A549 (cell line): ENCODE results near the gene SETBP1. TPM values are rescaled to one million over a fixed set of nuclear protein-coding genes. Genes with fewer than 3 reads are reported as not detected.

Experiments
- ATAC-seq, 2 experiments: fragments of 200-7000 bp in 1 of 2; fragments of >200 bp in 1 of 2; cut with Nextera tagmentation in 1 of 2; cut with Tn5 transposase in 1 of 2; 3 replicates each; pipeline versions ENCODE4 v1.8.0 to v1.9.1; 2018 to 2020; ENCODE audit warnings: mild to moderate bottlenecking in 1 of 2, moderate library complexity in 1 of 2
- CTCF ChIA-PET: fragments of 300-600 bp; sonication (Branson Sonifier 250); formaldehyde crosslinking; extraction: SDS; loops from one replicate; lab custom pipeline; 2021; ENCODE audit warnings: antibody characterized with exemption, inconsistent platforms; lab: Yijun Ruan, JAX
- POLR2A ChIA-PET: fragments of 350-600 bp; formaldehyde crosslinking; extraction: SDS; loops from one replicate; lab custom pipeline; 2021; ENCODE audit warnings: antibody characterized with exemption, inconsistent platforms; lab: Yijun Ruan, JAX
- DNase-seq, 2 experiments: peaks; one replicate each; pipeline versions ENCODE4 v3.0.0 to v3.0.0-alpha.2; 2011 to 2016; ENCODE audit warnings: low read depth in 1 of 2, low spot score in 1 of 2
- FAIRE-seq: peaks from 2 replicates; lab custom pipeline; 2011; peaks lifted over from hg19 to GRCh38; lab: Jason Lieb, UNC
- H3K27ac ChIP-seq, 2 experiments: fragments of >200 bp; sonication (Bioruptor Twin); formaldehyde crosslinking; 3 replicates each; pipeline ENCODE4 v1.5.1; 2016 to 2017
- H3K4me1 ChIP-seq: fragments of >200 bp; sonication (Bioruptor Twin); formaldehyde crosslinking; 3 replicates; pipeline ENCODE4 v1.6.1; 2016
- H3K4me2 ChIP-seq: fragments of >200 bp; sonication (Bioruptor Twin); formaldehyde crosslinking; 3 replicates; pipeline ENCODE4 v1.6.1; 2016
- H3K4me3 ChIP-seq: fragments of >200 bp; sonication (Bioruptor Twin); formaldehyde crosslinking; 3 replicates; pipeline ENCODE4 v1.5.1; 2016
- H3K9me3 ChIP-seq: fragments of >200 bp; sonication (Bioruptor Twin); formaldehyde crosslinking; 3 replicates; pipeline ENCODE4 v1.6.1; 2016
- BCL3 ChIP-seq: fragments of >200 bp; sonication (Bioruptor Twin); formaldehyde crosslinking; IDR thresholded peaks from 3 replicates; pipeline ENCODE4 v1.6.1; 2016
- CBX2 ChIP-seq: fragments of 200-600 bp; sonication (generic); IDR thresholded peaks from 2 replicates; pipeline ENCODE4 v1.6.1; 2016; ENCODE audit warnings: low read depth, mild to moderate bottlenecking, borderline replicate concordance
- CBX8 ChIP-seq: fragments of 200-600 bp; sonication (generic); IDR thresholded peaks from 2 replicates; pipeline ENCODE4 v1.6.1; 2016
- CHD2 ChIP-seq: fragments of 150-350 bp; IDR thresholded peaks from 2 replicates; pipeline ENCODE4 v1.6.1; 2014; ENCODE audit warnings: low read length; ENCODE audit not compliant: partially characterized antibody
- CHD4 ChIP-seq: fragments of 200-600 bp; sonication (generic); IDR thresholded peaks from 2 replicates; pipeline ENCODE4 v1.6.1; 2016; ENCODE audit warnings: antibody characterized with exemption, mild to moderate bottlenecking, borderline replicate concordance
- CTCF ChIP-seq: fragments of >200 bp; sonication (Bioruptor Twin); formaldehyde crosslinking; IDR thresholded peaks from 3 replicates; pipeline ENCODE4 v1.5.1; 2016
- E2F6 ChIP-seq: IDR thresholded peaks from 2 replicates; pipeline ENCODE4 v1.6.1; 2012; ENCODE audit warnings: low read depth, borderline replicate concordance
- EHF ChIP-seq: fragments of 250-450 bp; sonication (Bioruptor Pico); IDR thresholded peaks from 2 replicates; pipeline ENCODE4 v1.5.0; 2020; ENCODE audit warnings: mild to moderate bottlenecking
- EHMT2 ChIP-seq: fragments of 200-600 bp; sonication (generic); IDR thresholded peaks from 2 replicates; pipeline ENCODE4 v1.6.1; 2016; ENCODE audit warnings: antibody characterized with exemption, low read depth, mild to moderate bottlenecking, moderate library complexity
- EP300 ChIP-seq, 2 experiments: fragments of >200 bp; sonication (Bioruptor Twin); formaldehyde crosslinking; IDR thresholded peaks; 2 replicates in 1 of 2; 3 replicates in 1 of 2; pipeline ENCODE4 v1.6.1; 2016 to 2017
- ESRRA ChIP-seq: fragments of 150-350 bp; IDR thresholded peaks from 2 replicates; pipeline ENCODE4 v1.6.1; 2014; ENCODE audit warnings: mild to moderate bottlenecking, low read length, borderline replicate concordance
- FOSB ChIP-seq: fragments of 250-450 bp; sonication (Bioruptor Pico); IDR thresholded peaks from 2 replicates; pipeline ENCODE4 v1.5.0; 2020; ENCODE audit warnings: mild to moderate bottlenecking, moderate library complexity
- FOSL2 ChIP-seq, 2 experiments: fragments of 450-650 bp in 1 of 2; fragments of >200 bp in 1 of 2; sonication (Bioruptor Twin) in 1 of 2; formaldehyde crosslinking; IDR thresholded peaks; 2 replicates each; pipeline versions ENCODE4 v1.5.0 to v1.6.1; 2016 to 2020; ENCODE audit warnings: mild to moderate bottlenecking in 1 of 2, moderate library complexity in 1 of 2
- GATA3 ChIP-seq: IDR thresholded peaks from 2 replicates; pipeline ENCODE4 v1.6.1; 2012; ENCODE audit warnings: borderline replicate concordance
- HDAC2 ChIP-seq: fragments of 200-600 bp; sonication (generic); IDR thresholded peaks from 2 replicates; pipeline ENCODE4 v1.6.1; 2016
- HOXA7 ChIP-seq: fragments of 250-450 bp; sonication (Bioruptor Pico); IDR thresholded peaks from 2 replicates; pipeline ENCODE4 v1.5.0; 2020; ENCODE audit warnings: mild to moderate bottlenecking, moderate library complexity
- HOXB13 ChIP-seq: fragments of 250-450 bp; sonication (Bioruptor Pico); IDR thresholded peaks from 2 replicates; pipeline ENCODE4 v1.5.0; 2020; ENCODE audit warnings: low read depth, mild to moderate bottlenecking, moderate library complexity
- JUN ChIP-seq, 2 experiments: fragments of >200 bp; sonication (Bioruptor Twin); formaldehyde crosslinking; IDR thresholded peaks; 2 replicates in 1 of 2; 3 replicates in 1 of 2; pipeline ENCODE4 v1.6.1; 2016 to 2017
- KDM1A ChIP-seq: fragments of 200-600 bp; sonication (generic); IDR thresholded peaks from 2 replicates; pipeline ENCODE4 v1.6.1; 2016; ENCODE audit warnings: low read depth, mild to moderate bottlenecking
- MAX ChIP-seq: IDR thresholded peaks from 2 replicates; pipeline ENCODE4 v1.6.1; 2012
- MAZ ChIP-seq: fragments of 150-350 bp; IDR thresholded peaks from 2 replicates; pipeline ENCODE4 v1.6.1; 2014; ENCODE audit warnings: antibody characterized with exemption, low read depth, low read length, borderline replicate concordance
- POLR2A ChIP-seq: IDR thresholded peaks from 2 replicates; pipeline ENCODE4 v1.6.1; 2012; ENCODE audit warnings: mild to moderate bottlenecking, low read length
- RAD21 ChIP-seq, 2 experiments: fragments of >200 bp in 1 of 2; sonication (Bioruptor Twin) in 1 of 2; formaldehyde crosslinking in 1 of 2; IDR thresholded peaks in 1 of 2; conservative IDR thresholded peaks in 1 of 2; 2 replicates in 1 of 2; 3 replicates in 1 of 2; pipeline ENCODE4 v1.6.1; 2012 to 2018; ENCODE audit warnings: inconsistent platforms in 1 of 2
- RARB ChIP-seq: fragments of 250-450 bp; sonication (Bioruptor Pico); IDR thresholded peaks from 2 replicates; pipeline ENCODE4 v1.8.0; 2021; ENCODE audit warnings: mild to moderate bottlenecking, moderate library complexity
- REST ChIP-seq: fragments of 200-600 bp; sonication (generic); IDR thresholded peaks from 2 replicates; pipeline ENCODE4 v1.6.1; 2016; ENCODE audit warnings: antibody characterized with exemption, mild to moderate bottlenecking, moderate library complexity
- RNF2 ChIP-seq: fragments of 200-600 bp; sonication (generic); IDR thresholded peaks from 2 replicates; pipeline ENCODE4 v1.6.1; 2016; ENCODE audit warnings: low read depth, mild to moderate bottlenecking, antibody characterized with exemption, moderate library complexity, borderline replicate concordance
- TFCP2L1 ChIP-seq: fragments of 250-450 bp; sonication (Bioruptor Pico); IDR thresholded peaks from 2 replicates; pipeline ENCODE4 v1.5.0; 2021; ENCODE audit warnings: mild to moderate bottlenecking
- WGBS: methylation state at CpG from one replicate; pipeline ENCODE4 v1.1.6; 2017; ENCODE audit errors: missing lambda C conversion rate; 5-methylcytosine and 5-hydroxymethylcytosine counted together
- polyA plus RNA-seq, 4 experiments: library from polyadenylated mRNA; depleted of rRNA in 3 of 4; stranded (reverse); fragments of >200 nt; fragmentation: RNase III in 1 of 4; extraction: RNeasy Plus Mini Kit Qiagen cat#74134 plus additional on column Dnase treatment in 1 of 4; gene quantifications; 2 replicates in 3 of 4; 3 replicates in 1 of 4; pipeline ENCODE4 v1.2.3, GENCODE V29; 2011 to 2017

The SETBP1 gene
- polyA plus RNA-seq, 2 of the 4 experiments (the other 2 are of a cell fraction): 0.50 to 1.9 TPM

GRCh38 chr18:44977856-44978255, 297.2 kb downstream of the SETBP1 start:
- CTCF ChIA-PET: no interaction called here
- H3K4me2 ChIP-seq: no peak overlapping the region
- H3K4me3 ChIP-seq: no peak overlapping the region
- POLR2A ChIA-PET: no interaction called here
- ATAC-seq: no peak
- FAIRE-seq: no peak
- 78% methylated on average over 4 of the region's 4 CpGs for WGBS
- no peak for DNase-seq
- H3K4me1 ChIP-seq: no peaks in the 10 kb centered on the region
- TF ChIP-seq ESRRA (no peak), MAZ (no peak), HOXB13 (CRISPR knock-in tag) (no peak), GATA3 (no peak), HDAC2 (no peak), CHD2 (no peak), FOSL2 (IDR thresholded peaks at IDR 0.05) (no peak), FOSL2 (CRISPR knock-in tag; IDR thresholded peaks at IDR 0.05) (no peak), HOXA7 (CRISPR knock-in tag) (no peak), EP300 (IDR thresholded peaks at IDR 0.05) (no peak), RAD21 (conservative IDR thresholded peaks at IDR 0.05 in 1 of 2, IDR thresholded peaks at IDR 0.05 in 1 of 2) (no peak), FOSB (CRISPR knock-in tag) (no peak), CBX8 (no peak), TFCP2L1 (CRISPR knock-in tag) (no peak), JUN (IDR thresholded peaks at IDR 0.05) (no peak), E2F6 (no peak), REST (no peak), CHD4 (no peak), EHF (CRISPR knock-in tag) (no peak)
- TF ChIP-seq, all 56 proteins: peak for 0
- H3K27ac ChIP-seq: no peak overlapping the region
- H3K9me3 ChIP-seq: no peaks in the 10 kb centered on the region

GRCh38 chr18:44979748-44980147, 299.1 kb downstream of the SETBP1 start:
- CTCF ChIA-PET: no interaction called here
- ATAC-seq (no peak), FAIRE-seq (no peak), DNase-seq (no peak)
- TF ChIP-seq CTCF (no peak), RNF2 (no peak), BCL3 (no peak), RARB (no peak), POLR2A (no peak), MAX (no peak), EHMT2 (no peak), CHD4 (no peak), E2F6 (no peak), KDM1A (no peak), HOXA7 (CRISPR knock-in tag) (no peak), CBX2 (no peak), GATA3 (no peak), JUN (IDR thresholded peaks at IDR 0.05) (no peak), FOSL2 (IDR thresholded peaks at IDR 0.05) (no peak), FOSL2 (CRISPR knock-in tag; IDR thresholded peaks at IDR 0.05) (no peak)
- Histone ChIP-seq H3K4me2 (no peak overlapping the region), H3K27ac (no peak overlapping the region), H3K4me1 (no peaks in the 10 kb centered on the region), H3K4me3 (no peak overlapping the region), H3K9me3 (no peaks in the 10 kb centered on the region)
- 58% methylated on average over 3 of the region's 3 CpGs for WGBS
- POLR2A ChIA-PET: no interaction called here
